AG20443 (cell line): ENCODE data around the gene INPP5A.

Experiments
- DNase-seq: peaks from one replicate; pipeline ENCODE4 v3.0.0; 2012; ENCODE audit warnings: low spot score, mixed read lengths

INPP5A gene

DNA sequence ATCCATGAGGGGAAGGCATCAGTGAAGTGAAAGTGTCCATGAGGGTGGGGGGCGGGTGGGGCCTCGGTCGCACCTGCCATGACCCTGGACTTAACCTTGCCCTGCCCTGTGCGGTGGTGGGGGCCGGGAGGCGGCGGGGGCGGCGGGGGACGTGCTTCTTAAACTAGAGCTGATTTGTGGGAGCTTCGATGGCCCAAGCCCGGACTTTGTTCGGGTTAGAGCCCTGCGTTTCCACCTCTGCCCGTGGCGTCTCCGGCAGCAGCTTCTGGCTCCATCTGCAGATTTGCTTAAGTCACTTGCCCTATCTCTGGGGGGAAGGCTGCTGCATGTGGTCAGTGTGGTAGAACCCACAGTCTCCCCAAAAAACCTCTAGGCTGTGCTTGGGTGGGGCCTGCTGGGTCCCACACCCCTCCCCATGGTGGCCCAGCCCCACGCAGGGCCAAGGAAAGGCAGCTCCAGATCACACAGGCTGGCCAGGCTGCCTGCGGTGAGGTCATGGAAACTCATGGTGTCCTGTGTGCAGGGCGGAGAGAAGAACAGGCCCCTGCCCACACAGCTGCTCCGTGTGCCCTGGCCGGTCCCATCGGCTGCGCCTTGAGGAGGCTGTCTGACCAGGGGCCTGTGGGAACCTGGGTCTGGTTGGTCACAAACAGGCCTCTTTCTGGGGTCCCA lies 93.2 kb downstream of the INPP5A start:
- peak; percentile 48 for DNase-seq

DNA sequence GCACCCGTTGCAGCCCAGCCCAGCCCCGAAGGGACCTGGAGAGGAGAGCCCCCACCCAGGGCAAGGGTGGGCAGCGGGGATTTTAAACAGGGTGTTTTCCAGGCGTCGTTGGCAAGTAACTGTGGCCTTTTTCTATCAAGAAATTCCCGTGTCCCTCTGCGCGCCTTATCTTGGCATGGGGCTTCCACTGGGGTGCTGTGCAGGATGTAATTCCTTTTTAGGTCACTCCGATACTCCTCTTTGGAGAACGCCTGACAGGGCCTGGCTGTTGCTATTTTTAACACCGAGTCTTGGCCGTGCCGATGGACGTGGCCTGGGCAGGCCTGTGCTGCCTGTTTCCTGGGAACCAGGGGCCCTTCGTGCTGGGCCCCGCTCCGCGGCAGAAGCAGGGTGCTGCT lies 93.8 kb downstream of the INPP5A start:
- peak; percentile 57 for DNase-seq

DNA sequence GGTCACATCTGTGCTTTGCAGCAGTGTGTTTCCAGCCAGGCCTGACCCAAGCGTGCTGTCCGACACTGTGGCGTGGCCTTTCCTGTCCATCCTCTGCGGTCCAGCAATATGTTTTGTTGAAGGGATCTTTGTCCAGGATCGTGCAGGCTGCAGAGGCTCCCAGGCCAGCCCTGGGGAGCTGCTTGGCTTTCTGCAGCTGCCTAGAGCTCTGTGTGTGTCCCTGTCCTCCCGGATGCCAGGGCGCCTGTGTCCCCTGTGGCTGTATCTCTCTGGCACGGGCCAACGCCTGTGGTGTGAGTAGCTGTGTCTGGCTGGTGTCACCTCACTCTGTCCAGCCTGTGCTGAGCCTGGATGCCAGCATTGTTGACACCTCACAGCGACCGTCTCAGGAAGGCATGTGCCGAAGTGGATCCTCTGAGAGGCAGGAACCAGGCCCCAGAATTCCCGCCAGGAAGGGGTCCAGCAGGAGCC lies 94.5 kb downstream of the INPP5A start:
- DNase-seq = no peak

DNA sequence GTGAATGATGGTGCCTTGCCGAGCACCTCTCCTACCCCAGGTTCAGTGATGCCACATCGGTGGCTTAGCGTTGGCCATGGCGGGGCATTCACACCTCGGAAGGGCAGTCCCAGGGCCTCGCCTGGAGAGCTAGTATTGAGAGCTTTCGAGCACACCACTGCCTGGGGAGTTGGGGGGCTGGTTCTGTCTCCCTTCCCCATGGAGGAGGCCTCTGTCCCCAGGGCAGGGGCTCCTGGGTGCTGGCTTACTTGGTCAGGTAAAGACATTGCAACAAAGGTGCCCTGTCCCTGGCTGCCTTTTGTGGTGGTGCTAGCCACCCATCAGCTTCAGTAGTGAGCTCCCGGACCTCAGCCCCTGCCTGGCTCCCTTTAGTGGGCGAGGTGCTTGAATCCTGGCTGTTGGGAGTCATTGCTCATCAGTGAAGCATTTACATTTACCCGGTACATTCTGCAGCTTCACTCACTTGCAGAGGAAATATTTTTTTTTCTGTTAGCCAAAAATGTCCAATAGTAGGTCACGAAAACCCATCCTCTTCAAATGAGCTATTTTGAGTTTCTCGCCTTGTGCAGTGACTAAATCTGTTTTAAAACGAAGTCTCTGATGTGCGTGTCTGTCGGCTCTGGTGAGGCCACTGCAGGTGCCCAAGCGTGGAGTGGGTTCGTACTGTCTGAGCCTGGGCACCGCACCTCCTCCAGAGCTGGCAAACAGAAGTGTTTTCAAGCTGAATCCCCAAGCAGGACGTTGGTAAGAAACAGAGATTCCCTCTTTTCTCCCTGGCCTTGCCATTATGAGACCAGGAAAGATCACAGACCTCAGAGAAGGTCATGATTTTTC lies 95.5 kb downstream of the INPP5A start:
- DNase-seq = peak; percentile 73

DNA sequence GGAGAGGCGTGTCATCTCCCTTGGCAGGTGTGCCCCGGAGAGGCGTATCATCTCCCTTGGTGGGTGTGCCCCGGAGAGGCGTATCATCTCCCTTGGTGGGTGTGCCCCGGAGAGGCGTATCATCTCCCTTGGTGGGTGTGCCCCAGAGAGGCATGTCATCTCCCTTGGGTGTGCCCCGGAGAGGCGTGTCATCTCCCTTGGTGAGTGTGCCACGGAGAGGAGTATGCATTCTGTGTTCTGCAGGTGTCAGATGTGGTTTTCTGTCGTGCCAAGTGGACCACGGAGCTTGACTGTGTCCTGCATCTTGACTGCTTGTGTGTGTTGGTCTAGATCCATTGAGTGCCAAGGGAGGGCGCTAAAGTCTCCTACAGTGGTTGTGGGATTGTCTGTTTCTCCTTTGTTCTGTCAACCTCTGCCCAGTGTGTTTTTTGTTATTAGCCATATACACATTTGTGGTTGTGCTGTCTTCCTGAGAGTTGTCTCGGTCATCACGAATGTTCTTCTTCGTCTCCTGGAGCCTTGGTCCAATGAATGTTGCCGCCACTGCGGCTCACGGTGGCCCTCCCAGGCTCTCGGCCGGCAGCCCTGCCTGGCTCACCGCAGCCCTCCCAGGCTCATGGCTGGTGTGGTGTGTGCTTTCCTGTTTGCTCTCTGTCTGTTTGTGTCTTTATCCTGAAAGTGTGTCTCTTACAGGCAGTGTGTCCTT lies 96.8 kb downstream of the INPP5A start:
- no peak for DNase-seq

DNA sequence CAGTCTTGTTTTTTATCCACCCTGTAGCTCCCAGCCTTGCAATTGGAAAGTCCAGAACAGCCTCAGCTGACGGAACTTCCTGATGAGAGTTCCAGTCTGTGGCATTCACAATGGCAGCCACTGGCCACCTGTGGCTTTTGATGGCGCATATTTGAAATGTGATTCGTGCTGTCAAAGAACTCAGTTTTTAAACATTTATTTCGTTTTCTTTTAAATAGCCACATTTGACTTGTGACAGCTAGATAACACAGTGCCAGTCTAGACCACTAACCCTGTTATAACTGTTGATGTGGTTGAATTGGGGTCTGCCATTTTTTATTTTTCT lies 97.3 kb downstream of the INPP5A start:
- DNase-seq = no peak

DNA sequence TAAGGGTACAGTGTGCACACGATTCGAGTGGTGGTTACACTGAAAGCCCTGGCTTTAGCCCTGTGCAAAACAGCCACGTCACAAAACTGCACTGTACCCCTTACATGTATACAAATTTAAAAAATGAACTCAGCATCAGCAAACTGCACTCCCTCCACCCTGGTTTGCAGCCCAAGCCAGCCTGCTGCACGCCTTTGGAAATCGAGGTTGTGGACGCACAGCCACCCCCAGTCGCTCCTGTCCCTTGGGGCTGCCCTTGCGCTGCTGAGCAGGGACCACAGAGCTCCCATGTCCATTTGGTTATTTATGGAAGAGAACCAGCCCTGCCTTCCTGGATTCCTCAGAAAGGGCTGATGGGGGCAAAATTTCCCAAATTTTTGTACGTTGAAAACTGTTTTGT lies 98.8 kb downstream of the INPP5A start:
- no peak for DNase-seq

DNA sequence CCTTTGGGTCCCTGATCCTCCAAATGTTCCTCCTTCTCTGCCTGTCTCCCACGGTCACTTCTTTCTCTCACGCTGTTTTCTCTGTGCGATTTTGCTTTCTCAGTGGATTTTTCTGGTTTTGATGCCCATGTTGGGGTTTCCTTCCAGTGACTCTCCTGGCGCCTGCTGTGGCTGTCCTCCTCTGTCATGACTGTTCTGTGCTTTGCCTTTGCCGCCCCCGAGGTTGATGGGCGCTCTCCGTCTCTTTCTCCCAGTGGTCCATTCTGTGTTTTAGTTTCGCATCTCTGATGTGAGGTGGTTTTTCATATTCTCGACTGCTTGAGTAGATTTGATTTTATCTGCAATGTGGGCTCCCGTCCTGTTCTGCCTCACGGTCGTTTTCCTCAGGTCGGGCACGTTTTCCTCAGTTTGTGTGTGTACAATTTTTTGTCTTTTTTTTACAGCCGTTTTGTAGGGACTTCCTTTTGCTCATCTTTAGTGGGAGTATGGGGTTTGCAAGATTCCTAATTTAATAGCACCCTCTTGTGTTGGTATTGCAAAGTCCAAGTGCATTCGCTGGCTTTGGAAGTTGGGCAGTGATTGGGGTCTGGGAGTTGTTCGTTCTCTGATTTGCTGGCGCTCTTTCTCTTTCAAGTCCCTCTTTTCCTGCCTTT lies 100.0 kb downstream of the INPP5A start:
- DNase-seq = peak; percentile 88

DNA sequence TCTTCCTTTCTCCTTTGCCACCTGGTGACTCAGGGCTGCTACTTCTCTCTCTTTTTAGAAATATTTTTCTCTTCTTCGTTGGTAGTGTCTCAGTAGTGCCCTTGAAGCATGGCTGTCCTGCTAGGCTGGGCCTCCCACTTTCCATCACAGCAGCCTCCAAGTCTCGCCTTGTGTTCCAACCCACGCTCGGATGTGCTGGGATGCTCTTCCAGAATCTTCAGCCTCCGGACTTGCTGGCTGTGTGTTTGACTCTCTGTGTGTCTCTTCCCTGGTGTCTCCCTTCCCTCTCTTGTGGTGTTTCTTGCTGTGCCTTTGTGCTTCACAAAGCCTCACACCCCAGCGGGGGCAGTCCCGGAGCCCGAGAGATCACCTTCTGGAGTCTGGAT lies 100.5 kb downstream of the INPP5A start:
- DNase-seq = no peak

DNA sequence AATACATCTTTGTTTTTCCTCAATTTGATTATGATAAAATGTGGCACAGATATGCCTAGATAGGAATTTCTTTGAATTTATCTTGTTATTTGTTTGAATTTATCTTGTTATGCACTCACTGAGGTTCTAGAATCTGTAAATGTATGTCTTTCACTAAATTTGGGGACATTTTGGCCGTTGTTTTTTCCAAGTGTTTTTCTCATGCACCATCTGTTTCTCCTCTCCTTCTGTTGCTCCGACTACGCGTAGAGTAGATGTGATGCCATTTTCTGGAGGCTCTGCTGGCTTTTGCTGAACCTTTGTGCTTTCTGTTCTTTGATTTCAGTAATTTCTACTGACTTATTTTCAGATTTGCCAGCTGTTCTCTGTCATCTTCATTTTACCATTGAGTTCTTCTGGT lies 101.9 kb downstream of the INPP5A start:
- no peak for DNase-seq

DNA sequence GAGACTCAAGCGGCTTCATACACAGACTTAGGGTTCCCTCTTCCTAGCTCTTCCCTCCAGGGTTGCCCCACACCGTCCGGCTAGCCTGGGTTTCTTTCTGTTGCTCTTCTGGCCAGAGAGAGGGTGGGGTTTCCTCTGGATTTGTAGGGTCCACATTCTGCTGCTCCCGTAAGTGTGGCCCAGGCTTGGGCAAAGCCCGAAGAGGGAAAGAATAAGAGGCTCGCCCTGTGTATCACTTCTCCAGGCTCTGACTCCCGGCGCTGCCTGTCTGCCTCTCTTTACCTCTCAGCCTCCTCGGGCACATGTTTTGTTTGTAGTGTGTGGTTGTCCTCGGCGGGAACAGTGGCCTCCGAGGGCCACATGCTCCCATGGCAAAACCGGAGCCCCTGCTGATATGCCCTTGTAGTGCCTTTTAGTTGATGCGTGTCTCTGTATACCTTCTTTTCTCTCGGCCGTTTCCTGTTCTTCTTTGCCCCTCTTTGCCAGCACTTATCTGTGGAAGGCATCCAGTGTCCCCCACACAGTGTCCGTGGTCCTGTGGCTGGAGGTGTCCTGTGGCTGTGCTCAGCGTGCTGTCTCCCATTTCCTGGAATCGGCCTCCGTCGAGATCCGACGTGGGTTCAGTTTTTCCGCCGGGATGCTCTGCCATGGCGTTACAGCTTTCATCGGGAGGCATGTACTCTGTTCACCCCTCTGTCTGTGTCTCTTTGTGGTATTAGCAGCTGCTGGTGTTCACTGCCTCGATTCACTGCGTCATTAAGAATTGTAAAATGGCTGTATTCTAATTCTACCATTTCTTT lies 102.9 kb downstream of the INPP5A start:
- DNase-seq = no peak

DNA sequence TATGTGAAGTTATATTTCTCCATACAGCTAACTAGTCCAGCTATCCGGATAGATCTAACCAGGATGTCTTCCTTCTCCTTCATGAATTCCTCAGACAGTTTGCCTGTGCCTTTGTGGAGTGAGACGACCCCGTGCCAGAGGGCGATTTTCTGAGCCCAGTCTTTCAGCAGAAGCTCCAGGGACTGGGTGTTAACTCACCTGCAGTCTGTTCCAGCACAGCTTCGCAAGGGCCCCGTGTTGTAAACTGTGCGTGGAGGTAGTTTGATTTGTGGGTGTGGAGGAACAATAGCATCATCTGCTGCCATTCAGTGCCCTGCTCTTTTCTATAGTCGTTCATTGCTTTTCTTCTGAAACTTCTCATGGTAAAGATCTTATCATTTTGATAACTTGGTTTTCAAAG lies 103.8 kb downstream of the INPP5A start:
- DNase-seq = no peak

DNA sequence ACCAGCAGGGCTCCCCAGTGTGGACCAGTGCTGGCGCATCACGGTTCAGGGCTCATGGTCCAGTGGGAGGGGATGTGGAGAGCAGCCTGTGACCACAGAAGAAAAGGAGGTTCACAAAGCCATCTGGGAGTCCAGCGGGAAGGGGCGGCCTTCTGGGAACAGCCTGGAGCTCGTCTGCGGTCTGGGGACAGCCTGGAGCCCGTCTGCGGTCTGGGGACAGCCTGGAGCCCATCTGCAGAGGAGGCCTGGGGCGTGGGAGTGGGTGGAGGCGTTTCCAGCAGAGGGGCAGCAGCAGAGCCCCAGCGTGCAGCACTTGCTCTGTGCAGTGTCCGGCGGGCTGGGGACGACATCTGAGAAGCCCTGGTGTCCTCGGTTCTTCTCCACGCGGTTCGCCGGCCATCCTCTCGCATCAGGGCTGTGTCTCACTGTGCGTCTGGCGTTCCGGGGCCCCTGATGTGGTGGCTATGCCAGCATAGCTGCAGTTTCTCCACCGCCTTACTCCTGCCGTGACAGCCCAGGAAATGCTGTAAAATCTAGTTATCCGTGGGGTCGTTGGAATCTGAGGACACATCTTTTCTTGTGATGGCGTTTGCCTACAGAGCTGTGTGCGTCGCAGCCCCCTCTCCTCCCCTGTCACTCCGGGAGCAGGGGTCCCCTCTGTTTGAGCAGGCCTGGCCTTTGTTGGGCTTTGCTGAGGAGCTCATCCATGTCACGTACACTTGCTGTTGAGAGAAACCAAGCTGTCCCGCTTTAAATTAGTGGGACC lies 104.6 kb downstream of the INPP5A start:
- DNase-seq = no peak

DNA sequence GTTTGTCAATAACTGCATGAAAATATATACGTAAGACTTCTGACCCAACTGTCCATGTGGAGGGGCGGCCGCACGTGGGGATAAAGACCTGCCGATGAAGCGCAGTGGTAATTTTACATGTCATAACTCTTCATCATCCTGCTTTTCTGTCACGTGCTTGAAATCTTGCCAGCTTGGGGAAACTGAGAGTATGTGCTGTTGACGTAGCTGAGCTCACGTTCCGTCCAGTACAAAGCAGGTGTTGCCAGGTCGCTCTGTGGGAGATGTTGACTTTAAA lies 105.1 kb downstream of the INPP5A start:
- DNase-seq = no peak

DNA sequence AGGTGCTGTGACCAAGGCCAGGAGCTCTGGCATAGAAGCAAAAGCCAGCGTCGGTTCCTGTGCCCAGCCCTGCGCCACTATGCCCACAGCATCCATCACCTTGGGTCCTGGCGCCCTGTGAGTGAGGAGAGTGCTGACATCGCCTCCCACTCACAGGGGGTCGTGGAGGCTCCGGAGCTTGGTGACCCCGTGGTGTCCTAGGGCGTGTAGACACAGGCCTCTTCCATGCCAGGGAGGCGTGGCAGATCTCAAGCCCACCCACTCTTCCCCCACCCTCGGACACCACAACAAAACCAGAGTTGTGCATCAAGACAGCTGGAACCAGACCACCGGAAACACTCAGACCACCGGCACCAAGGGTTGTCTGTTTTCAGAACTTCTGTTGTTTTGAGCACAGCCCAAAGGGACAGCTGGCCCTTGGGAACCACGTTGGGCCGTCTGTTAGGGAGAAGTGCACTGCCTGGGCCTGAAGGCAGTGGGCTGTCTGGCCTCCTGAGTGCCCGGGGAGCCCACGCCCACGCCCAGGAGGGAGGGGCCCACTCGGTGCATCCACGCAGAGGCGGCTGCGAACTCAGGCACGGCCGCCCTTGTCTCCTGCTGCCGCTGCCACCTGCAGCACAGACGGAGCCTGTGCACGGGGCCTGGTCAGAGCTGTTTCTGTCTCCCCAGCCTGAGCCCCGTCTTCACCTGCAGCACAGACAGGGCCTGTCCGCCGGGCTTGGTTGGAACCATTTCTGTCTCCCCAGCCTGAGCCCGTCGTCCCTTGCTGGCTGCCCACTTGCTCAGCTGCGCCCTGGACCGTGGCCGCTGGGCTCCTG lies 106.3 kb downstream of the INPP5A start:
- no peak for DNase-seq

DNA sequence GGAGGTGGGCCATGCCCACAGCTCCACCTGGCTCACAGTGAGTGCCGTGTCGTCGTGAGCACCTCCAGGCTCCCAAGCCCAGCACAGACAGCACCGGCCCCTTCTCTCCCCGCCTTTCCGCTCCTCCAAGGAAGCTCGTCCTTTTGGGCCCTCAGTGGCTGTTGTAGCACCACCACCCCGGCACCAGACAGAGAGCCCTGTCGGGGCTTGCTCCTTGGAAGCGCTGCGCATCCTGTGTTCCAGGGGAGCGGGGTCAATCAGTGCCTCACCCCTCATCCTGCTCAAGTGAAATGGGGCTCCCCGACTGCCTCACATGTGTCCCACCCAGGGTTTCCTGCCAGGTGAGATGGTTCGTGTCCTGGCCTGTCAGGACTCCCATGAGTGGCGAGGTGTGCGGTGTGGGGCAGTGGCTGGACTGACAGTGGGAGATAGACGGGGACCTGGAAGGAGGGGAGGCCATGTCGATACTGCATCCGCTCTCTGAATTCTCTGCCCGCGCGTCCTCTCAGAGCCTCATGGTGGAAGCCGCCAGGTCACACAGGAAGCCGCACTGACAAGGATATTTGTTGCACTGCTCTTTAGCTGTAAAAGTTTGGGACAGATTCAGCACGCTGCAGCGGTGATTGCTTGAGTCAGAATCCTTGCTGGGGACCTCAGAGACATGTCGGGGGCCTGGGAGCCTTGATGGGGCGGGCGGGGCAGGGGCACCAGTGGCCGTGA lies 107.1 kb downstream of the INPP5A start:
- no peak for DNase-seq

DNA sequence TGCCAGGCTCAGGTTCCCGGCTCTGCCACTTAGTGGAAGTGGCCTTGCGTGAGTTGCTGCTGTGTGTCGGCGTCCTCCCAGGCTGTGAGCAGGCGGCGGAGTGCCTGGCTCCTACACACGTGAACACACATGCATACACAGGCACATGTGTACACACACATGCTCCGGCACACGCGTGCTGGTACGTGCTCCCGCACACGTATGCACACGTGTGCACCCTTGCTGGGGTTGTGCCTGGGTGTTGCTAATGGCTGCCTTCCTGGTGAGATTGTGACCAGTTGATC lies 107.6 kb downstream of the INPP5A start:
- no peak for DNase-seq

DNA sequence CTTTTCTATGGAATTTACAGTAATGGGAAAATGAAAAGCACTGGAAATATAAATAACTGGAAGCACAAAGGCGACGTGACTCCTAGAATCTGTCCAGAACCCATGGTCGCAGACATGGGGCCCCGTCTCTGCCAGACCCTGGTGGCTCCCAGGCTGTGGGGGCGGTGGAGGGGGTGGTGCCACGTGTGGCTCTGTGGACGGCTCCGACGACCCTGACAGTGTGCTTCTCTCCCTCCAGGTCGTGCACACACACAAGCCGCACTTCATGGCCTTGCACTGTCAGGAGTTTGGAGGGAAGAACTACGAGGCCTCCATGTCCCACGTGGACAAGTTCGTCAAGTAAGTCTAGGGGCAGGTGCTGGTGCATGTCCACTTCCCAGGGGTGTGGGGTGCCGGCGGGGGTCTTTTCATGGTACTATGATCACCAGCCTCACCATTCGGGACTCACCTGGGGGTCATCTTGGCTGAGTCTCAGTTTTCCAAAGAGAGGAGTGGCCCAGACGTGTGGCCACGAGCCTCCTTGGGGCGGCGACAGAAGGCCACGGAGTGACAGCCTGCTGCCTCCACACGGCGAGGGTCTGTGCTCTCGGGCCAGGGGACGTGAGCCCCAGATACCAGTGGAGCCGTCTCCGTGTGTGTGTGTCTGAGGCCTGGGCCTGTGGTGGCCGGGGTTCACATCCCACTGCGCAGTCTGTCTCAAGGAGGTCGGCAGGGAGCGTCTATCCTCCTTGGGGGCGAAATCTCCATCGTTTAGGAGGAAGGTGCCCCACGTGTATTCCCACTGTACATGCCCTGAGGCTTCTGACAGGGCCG lies 108.2 kb downstream of the INPP5A start:
- no peak for DNase-seq

DNA sequence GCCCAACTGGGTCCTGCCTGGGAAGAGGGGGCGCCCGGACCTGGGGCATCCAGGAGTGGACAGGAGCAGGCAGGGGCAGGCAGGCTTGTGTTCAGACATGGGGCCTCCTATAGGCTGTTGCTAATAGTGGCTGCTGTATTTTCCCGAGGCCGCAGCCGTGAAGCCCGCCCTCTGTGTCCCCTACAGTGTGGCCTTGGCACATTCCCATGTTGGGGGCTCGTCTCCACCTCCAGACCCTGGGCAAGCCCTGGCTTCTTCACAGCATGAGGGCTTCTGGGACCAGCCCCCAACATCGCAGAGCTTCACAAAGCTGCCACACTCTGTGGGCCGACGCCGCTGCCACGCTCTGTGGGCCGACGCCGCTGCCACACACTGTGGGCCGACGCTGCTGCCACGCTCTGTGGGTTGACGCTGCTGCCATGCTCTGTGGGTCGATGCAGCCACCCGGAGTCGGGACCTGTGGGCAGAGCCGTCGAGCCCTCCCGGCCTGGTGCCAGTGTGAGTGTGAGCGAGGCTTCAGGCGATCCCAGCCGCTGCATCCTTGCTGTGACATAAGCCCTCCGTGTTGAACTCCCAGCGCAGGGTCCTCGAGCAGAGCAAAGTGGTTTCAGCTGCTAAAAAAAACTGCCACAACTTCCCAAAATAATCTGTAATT lies 109.0 kb downstream of the INPP5A start:
- DNase-seq = no peak
